C4-2B (cell line): ENCODE measurements around the gene VBP1.

Source experiments
- CTCF ChIP-seq: fragments of 450-650 bp; conservative IDR thresholded peaks from 2 replicates; pipeline ENCODE4 v1.5.1; 2017; ENCODE audit warnings: mild to moderate bottlenecking
- ZFX ChIP-seq: fragments of 450-650 bp; IDR thresholded peaks from 2 replicates; pipeline ENCODE4 v1.6.1; 2017

- TF ChIP-seq CTCF (no peak), ZFX (no peak)
Measured at GRCh38 chrX:155215443-155216178, 649 bp upstream of the VBP1 start.
